ENCODE measurements around the gene RGS3.

RGS3 gene

DNA sequence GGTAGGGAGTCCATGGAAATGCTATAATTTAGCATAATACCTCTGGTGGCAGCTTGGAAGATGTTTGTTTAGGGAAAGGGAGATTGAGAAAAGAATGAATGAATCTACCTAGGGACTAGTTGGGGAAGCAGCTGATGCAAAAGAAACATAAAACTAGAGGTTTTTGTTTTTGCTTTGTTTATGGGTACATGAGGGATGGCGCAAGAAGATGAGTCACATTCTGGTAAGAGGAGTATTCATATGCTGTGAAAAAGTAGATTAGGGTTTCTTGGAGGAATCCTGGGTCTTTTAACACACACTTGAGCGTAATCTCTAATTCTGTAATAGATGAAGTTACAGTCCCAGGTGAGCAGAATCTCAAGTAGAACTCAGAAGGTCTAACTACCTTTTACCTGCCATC, 35.9 kb upstream of the RGS3 start:
- Histone ChIP-seq H3K27ac (ENCODE audit: extremely low read depth, low read depth, low read length) (no peak overlapping the region), H3K4me3 (ENCODE audit: low read depth, low read length) (no peak overlapping the region), H3K36me3 (ENCODE audit: control insufficient read depth in 2 of 2, insufficient read depth in 1 of 2, low read length in 2 of 2) (no peaks in the 10 kb centered on the region), H3K4me1 (ENCODE audit: control insufficient read depth, insufficient read depth, low read length) (no peaks in the 10 kb centered on the region), H3K9me3 (ENCODE audit: control insufficient read depth, insufficient read depth, low read depth, low read length) (no peaks in the 10 kb centered on the region)
- TF ChIP-seq ZNF596 (tag by site-specific recombination; IDR thresholded peaks at IDR 0.05), result no peak
- TF ChIP-seq OVOL3 (tag by site-specific recombination; IDR thresholded peaks at IDR 0.05), result no peak
- TF ChIP-seq, protein P1, sequence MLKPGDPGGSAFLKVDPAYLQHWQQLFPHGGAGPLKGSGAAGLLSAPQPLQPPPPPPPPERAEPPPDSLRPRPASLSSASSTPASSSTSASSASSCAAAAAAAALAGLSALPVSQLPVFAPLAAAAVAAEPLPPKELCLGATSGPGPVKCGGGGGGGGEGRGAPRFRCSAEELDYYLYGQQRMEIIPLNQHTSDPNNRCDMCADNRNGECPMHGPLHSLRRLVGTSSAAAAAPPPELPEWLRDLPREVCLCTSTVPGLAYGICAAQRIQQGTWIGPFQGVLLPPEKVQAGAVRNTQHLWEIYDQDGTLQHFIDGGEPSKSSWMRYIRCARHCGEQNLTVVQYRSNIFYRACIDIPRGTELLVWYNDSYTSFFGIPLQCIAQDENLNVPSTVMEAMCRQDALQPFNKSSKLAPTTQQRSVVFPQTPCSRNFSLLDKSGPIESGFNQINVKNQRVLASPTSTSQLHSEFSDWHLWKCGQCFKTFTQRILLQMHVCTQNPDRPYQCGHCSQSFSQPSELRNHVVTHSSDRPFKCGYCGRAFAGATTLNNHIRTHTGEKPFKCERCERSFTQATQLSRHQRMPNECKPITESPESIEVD (tag by site-specific recombination; IDR thresholded peaks at IDR 0.05), result no peak
- no peak for TF ChIP-seq ZNF791 (tag by site-specific recombination; IDR thresholded peaks at IDR 0.05)
- POLR2A ChIA-PET, result interaction anchor here (0.6 to 1.3 kb wide), 2 partner anchors 16 to 17 kb away, joined by 4 read pairs; partner anchors contain the start of genes C9orf43 and POLE3
- CTCF ChIA-PET, result interaction anchor here (0.6 to 2.0 kb wide), 3 partner anchors 153 to 270 kb away, joined by 3 to 7 read pairs (median 3); no protein-coding TSS in a partner anchor

DNA sequence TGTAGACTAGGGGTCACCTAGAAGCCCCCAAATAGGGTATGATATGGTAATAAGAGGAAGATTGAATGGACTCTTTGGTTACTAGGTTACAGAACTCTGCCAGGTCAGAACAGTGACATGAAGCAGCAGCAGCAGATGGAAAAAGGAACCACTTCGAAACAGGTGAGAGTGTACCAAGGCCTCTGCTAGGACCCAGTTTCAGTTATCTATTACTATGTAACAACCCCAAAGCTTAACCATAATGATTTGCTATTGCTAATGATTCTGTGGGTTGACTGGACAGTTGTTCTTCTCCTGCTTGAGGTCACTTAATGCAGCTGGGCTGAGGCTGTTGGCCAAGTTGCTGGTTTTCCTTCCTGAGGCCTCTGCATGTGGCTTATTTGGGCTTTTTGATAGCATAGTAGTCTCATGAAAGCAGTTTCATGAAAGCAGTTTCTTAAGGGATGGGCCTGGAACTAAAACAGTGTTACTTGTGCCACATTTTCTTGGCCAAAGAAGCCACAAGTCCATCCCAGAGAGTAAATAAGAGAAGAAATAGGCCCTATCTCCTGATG, 35.4 kb upstream of the RGS3 start:
- ChIA-PET POLR2A (interaction anchor here (1.3 kb wide), 1 partner anchor 18 kb away, joined by 4 read pairs; the partner anchor contains the start of genes C9orf43 and POLE3), CTCF (interaction anchor here (0.6 to 2.0 kb wide), 2 partner anchors 230 to 271 kb away, joined by 3 to 7 read pairs; no protein-coding TSS in a partner anchor)
- H3K27ac ChIP-seq (ENCODE audit: extremely low read depth, low read depth, low read length), result no peak overlapping the region
- TF ChIP-seq KLF1 (tag by site-specific recombination; IDR thresholded peaks at IDR 0.05) (no peak), ZNF561 (tag by site-specific recombination; IDR thresholded peaks at IDR 0.05; ENCODE audit: borderline replicate concordance) (no peak), KLF10 (tag by site-specific recombination; IDR thresholded peaks at IDR 0.05) (no peak), ZNF391 (tag by site-specific recombination; IDR thresholded peaks at IDR 0.05; ENCODE audit: borderline replicate concordance, low read depth) (no peak), KLF16 (tag by site-specific recombination; IDR thresholded peaks at IDR 0.05) (no peak), ZNF132 (tag by site-specific recombination; IDR thresholded peaks at IDR 0.05; ENCODE audit: borderline replicate concordance) (no peak)
- TF ChIP-seq, protein P2, sequence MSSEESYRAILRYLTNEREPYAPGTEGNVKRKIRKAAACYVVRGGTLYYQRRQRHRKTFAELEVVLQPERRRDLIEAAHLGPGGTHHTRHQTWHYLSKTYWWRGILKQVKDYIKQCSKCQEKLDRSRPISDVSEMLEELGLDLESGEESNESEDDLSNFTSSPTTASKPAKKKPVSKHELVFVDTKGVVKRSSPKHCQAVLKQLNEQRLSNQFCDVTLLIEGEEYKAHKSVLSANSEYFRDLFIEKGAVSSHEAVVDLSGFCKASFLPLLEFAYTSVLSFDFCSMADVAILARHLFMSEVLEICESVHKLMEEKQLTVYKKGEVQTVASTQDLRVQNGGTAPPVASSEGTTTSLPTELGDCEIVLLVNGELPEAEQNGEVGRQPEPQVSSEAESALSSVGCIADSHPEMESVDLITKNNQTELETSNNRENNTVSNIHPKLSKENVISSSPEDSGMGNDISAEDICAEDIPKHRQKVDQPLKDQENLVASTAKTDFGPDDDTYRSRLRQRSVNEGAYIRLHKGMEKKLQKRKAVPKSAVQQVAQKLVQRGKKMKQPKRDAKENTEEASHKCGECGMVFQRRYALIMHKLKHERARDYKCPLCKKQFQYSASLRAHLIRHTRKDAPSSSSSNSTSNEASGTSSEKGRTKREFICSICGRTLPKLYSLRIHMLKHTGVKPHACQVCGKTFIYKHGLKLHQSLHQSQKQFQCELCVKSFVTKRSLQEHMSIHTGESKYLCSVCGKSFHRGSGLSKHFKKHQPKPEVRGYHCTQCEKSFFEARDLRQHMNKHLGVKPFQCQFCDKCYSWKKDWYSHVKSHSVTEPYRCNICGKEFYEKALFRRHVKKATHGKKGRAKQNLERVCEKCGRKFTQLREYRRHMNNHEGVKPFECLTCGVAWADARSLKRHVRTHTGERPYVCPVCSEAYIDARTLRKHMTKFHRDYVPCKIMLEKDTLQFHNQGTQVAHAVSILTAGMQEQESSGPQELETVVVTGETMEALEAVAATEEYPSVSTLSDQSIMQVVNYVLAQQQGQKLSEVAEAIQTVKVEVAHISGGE (tag by site-specific recombination; conservative IDR thresholded peaks at IDR 0.05; ENCODE audit: low read depth), result no peak
- TF ChIP-seq, protein P3, sequence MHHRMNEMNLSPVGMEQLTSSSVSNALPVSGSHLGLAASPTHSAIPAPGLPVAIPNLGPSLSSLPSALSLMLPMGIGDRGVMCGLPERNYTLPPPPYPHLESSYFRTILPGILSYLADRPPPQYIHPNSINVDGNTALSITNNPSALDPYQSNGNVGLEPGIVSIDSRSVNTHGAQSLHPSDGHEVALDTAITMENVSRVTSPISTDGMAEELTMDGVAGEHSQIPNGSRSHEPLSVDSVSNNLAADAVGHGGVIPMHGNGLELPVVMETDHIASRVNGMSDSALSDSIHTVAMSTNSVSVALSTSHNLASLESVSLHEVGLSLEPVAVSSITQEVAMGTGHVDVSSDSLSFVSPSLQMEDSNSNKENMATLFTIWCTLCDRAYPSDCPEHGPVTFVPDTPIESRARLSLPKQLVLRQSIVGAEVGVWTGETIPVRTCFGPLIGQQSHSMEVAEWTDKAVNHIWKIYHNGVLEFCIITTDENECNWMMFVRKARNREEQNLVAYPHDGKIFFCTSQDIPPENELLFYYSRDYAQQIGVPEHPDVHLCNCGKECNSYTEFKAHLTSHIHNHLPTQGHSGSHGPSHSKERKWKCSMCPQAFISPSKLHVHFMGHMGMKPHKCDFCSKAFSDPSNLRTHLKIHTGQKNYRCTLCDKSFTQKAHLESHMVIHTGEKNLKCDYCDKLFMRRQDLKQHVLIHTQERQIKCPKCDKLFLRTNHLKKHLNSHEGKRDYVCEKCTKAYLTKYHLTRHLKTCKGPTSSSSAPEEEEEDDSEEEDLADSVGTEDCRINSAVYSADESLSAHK (tag by site-specific recombination; IDR thresholded peaks at IDR 0.05), result no peak
- TF ChIP-seq, protein P4, sequence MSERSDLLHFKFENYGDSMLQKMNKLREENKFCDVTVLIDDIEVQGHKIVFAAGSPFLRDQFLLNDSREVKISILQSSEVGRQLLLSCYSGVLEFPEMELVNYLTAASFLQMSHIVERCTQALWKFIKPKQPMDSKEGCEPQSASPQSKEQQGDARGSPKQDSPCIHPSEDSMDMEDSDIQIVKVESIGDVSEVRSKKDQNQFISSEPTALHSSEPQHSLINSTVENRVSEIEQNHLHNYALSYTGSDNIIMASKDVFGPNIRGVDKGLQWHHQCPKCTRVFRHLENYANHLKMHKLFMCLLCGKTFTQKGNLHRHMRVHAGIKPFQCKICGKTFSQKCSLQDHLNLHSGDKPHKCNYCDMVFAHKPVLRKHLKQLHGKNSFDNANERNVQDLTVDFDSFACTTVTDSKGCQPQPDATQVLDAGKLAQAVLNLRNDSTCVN (tag by site-specific recombination; optimal IDR thresholded peaks at IDR 0.05), result no peak
- no peaks in the 10 kb centered on the region for H3K36me3 ChIP-seq (ENCODE audit: control insufficient read depth in 2 of 2, insufficient read depth in 1 of 2, low read length in 2 of 2)
- no peak overlapping the region for H3K4me3 ChIP-seq (ENCODE audit: low read depth, low read length)
- H3K4me1 ChIP-seq (ENCODE audit: control insufficient read depth, insufficient read depth, low read length), result no peaks in the 10 kb centered on the region
- H3K9me3 ChIP-seq (ENCODE audit: control insufficient read depth, insufficient read depth, low read depth, low read length), result no peaks in the 10 kb centered on the region

All from HEK293 (cell line).